GM19467 (cell line): Measurements from ENCODE around the gene ENAH.
"Not testable (repeated sequence)": the region's sequence is repeated elsewhere in the genome, so short reads cannot be mapped to it uniquely, and the experiment has no call there.

Experiments used
- ATAC-seq: cut with Tn5 transposase; IDR thresholded peaks from one replicate; pipeline ENCODE4 v1.9.1; 2021; ENCODE audit warnings: mild to moderate bottlenecking, moderate library complexity; ENCODE audit not compliant: unreplicated experiment

ENAH gene

DNA sequence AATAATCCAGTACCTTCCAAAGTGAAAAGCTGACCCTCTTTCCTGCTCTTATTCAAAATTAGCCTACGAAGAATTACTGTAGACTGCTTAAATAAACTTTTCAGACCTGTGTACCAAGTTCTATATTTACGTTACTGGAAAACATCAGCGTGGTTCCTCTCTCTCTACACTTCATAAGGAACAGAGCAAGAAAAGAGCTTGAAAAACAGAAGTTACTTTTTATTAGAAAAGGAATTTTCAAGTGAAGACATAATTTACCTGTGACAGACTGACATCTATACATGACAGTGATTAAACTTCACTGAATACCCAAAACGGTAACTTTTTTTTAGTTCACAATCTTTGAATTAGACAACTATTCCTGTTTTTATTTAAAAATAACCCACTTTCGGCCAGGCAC lies 2.7 kb downstream of the ENAH start:
- ATAC-seq = no peak

DNA sequence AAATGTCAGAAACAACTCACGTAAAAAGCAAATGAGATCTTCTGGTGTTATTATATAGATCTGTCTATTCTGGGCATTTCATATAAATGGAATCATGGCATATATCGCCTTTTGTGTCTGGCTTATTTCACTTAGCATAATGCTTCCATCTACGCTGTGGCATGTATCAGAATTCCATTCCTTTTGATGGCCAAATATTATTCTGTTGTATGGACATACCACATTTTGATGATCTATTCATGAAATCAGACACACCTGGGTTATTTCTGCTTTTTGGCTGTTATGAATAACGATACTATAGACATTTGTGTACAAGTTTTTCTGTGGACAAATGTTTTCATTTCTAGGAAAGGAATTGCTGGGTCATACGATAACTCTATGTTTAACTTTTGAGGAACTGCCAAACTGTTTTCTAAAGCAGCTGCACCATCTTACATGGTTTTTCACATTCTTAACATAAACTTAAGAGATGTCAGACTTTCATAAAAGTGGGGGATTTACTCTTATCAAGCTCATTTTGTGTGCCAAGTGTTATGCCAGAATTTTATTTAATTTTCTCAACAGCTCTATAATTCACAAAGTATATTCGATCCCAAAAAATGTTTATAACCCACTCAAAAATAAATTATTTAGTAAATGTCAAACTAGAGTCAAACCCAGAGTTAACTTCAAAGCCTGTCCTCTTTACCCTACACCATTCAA lies 7.6 kb downstream of the ENAH start:
- no peak for ATAC-seq

DNA sequence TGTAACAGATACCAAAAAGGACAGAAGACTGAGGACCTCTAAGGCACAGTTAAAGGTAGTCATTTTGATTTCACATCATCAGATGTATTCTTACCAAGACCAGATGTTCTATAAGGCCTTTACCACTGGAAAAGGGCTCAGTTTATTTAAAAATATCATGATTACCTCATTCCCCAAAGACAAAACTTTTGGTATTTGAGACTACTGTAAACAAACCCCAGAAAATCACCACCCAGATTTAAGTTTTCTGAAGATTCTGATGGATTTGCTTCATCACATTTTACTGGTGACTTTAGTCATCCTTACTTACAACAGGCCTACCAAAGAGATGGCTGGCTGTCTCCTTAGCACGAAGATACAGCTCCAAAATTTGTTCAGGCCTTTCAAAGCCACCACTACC lies 8.3 kb downstream of the ENAH start:
- ATAC-seq = no peak

DNA sequence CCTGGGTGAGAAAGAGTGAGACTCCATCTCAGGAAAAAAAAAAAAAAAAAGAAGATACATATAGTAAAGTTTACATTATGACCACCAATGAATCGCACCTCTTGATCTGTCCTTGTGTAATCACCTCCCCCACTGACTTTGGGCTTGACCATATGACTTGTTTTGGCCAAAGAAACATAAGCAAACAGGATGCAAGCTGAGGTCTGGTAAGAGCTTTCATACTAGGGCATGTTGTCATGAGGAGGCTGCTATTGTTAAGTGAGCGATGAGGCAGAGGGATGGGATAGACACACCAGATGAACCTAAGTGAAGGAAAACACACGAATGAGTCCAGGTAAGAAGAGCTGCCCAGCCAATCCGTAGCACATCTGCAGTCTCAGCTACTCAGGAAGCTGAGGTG lies 10.7 kb downstream of the ENAH start:
- no peak for ATAC-seq

DNA sequence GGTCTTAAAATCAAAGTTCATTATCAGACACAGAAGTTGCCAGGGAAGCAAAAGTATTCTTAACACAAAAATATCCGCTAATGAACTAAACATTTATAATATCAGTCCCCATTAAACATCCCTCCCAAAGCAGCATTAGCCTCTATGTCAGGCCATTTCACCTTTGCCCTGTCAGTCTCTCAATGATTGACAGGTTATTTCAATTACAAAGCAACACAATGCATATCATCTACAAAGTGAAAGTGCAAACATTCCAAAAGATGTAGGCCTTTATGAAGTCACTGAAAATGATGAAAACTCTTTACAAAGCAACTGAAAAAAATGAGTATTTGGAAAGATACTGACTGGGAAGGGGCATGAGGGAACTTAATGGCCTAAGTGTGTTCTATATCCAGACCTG lies 14.1 kb downstream of the ENAH start:
- no peak for ATAC-seq

DNA sequence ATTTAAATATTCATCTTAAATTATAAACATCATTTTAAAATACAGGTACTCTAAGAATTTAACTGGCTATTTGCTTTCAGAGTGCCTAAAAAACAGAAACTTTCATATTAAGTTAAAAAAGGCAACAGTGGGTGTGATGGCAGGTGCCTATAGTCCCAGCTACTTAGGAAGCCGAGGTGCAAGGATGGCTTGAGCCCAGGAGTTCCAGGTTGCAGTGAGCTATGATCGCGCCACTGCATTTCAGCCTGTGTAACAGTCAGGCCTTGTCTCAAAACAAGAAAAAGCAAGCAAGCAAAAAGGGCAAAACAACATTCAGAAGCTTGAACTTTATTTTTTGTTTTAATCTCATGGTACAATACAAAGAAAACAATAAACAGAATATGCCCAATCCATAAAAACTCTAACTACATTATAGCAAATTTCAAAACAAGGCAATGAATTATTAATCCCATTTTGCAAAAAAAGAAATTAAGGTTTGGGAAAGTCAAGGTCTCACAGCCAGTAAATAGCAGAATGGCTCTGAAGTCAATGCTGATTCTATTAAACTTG lies 15.2 kb downstream of the ENAH start:
- no peak for ATAC-seq

DNA sequence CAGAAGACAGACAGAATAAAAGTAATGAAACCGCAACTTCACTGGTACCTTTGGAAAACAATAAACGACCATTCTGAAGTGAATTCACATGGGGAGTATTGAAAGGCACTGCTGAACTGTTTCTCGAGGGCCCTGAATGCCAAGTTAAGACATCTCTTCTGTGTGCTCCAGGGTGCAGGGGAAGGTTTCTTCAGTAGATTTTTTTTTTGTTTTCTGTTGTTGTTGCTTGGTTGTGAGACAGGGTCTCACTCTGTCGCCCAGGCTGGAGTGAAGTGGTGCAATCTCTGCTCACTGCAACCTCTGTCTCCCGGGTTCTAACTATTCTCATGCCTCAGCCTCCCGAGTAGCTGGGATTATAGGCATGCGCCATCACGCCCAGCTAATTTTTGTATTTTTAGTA lies 15.9 kb downstream of the ENAH start:
- not testable (repeated sequence) for ATAC-seq

DNA sequence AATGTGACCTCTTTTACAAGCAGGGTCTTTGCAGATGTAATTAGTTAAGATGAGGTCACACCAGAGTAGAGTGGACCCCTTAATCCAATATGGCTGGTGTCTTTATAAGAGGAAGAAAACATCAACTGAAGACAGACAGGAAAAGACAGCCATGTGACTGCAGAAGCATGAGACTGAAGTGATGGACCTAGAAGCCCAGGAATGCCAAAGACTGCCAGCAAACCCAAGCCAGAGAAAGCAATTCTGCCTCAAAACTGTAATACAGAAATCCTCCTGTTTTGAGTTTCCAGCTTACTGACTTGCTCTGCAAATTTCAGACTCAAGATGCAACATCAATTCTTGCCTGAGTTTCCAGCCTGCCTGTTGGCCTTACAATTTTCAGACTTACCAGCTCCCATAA lies 17.3 kb downstream of the ENAH start:
- no peak for ATAC-seq

DNA sequence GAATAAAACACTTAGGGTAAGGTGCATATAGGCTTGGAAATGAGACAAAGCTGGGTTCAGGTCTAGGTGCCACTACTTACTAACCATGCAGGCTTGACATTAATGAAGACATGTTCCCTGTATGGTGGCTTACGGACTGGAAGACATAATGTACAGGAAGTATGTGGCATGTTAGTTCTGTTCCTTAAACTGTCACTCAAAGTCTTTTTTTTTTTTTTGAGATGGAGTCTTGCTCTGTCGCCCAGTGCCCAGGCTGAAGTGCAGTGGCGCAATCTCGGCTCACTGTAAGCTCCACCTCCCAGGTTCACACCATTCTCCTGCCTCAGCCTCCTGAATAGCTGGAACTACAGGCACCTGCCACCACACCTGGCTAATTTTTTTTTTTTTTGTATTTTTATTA lies 20.1 kb downstream of the ENAH start:
- not testable (repeated sequence) for ATAC-seq

DNA sequence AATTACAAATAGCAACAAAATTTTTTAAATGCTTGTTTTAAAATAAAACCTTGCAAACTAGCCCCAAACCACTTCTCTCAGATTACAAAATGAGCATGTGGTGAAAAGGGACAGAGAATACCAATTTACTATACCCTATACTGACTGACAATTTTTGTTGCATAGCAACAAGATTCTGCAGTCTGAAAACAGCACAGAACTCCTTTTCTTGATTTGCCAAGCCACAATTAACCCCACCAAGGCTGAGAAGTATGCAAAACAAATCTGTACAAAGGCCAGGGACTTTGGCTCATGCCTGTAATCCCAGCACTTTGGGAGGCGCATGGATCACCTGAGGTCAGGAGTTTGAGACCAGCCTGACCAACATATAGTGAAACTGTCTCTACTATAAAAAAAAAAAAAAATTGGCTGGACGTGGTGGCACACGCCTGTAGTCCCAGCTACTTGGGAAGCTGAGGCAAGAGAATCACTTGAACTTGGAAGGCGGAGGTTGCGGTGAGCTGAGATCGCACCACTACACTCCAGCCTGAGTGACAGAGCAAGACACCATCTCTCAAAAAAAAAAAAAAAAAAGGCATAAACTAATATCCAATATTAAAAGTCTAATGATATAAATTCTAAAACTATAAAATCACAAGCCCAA lies 21.8 kb downstream of the ENAH start:
- ATAC-seq = no peak

DNA sequence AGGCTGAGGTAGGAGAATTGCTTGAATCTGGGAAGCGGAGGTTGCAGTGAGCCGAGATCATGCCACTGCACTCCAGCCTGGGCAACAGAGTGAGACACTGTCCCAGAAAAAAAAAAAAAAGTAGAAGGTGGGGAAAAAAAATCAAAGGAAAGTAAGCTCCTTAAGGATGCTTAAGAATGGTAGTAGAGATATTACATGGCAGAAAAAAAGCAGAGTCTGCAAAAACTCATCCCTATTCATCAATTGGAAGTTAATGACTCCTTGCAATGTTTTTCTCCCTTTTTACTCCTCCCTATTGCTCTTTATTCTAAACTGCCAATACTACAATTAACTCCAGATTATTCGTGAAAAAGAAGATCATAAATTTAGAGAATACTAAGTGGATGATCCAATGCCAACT lies 23.4 kb downstream of the ENAH start:
- ATAC-seq = no peak

DNA sequence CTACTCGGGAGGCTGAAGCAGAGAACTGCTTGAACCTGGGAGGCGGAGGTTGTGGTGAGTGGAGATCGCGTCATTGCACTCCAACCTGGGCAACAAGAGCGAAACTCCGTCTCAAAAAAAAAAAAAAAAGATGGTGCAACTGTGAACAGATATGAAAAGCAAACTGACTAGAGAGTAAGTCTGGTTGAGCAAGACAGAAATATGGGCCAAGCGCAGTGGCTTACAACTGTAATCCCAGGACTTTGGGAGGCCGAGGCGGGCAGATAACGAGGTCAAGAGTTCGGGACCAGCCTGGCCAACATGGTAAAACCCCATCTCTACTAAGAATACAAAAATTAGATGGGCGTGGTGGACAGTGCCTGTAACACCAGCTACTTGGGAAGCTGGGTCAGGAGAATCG lies 24.1 kb downstream of the ENAH start:
- not testable (repeated sequence) for ATAC-seq

DNA sequence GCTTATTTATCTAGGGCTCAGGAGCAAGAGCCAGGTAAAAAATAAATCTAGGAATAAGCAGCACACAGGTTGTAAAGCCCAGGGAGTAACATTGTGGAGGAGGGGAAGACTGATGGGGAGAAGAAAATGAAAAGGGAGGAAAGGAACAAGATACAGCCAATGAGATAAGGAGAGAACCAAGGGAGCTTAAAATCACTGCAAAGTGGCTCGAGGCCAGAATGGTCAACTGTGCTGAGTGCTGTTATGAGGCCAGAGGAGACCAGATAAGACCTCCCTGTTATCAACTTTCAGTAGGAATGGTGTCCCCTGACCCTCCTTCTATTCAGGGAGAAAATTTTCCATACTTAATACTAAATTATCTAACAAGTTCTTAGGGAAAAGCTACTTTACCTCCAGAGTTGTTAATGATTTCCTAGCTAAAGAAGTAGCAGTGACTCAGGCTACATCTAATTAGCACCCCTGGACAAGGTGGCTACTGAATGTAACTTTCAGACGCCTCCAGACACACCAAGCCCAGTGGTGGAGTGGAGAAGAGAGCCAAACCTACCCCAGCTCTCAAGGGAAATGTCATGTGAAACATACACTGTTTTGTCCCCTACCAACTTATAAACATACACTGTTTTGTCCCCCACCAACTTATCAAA lies 25.5 kb downstream of the ENAH start:
- ATAC-seq = no peak

DNA sequence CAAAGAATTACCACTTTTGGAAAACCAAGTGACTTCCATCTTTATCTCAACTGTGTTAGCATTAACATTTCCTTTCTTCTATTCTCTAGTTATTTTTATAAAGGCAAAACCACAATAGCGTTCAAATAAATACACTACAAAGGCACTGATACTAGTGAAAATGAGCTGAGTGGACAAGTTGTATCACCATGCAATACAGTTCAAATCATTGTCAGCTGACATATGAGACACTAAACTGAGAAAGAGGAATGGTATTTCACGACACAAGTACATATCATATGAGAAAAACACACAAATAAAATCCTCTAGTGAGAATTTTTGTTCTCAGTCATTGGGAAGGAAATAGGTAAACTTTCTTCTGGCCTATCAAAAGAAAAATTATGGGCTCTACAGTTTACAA lies 26.2 kb downstream of the ENAH start:
- ATAC-seq = no peak

DNA sequence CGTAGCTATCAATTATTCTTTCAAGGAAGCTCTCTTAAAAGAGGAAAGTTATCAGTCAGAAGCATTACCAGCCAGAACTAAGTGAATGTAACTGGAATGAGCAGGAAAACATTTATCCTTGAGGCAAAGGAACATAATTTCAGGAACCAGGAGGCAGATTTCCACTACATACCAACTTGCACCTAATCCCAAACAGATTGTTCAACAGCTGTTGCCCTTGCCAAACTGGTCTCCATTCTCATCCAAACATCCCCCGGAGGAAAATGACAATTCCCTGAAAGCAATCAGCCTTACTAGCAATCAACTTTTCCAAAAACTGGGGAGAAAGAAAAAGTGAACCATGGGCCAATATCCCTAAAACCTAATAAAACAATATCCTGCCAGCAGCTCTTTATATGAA lies 35.0 kb downstream of the ENAH start:
- no peak for ATAC-seq

DNA sequence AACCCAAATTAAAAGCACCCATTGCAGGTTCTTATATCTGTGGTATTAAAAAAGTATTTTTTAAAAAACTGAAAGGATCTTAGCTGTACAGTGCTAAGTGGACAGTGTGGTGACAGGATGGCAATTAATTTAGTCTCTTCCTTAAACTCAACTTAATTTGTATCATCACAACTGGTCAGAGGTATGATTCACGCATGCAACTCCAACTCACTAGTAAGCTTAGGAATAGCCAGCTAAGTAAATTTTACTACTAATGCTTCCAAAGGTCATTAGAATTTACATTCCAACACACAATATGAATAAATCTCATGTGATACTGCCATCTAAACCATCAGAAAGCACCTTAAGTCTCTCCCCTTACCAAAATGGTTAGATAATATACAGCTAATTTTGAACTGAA lies 35.4 kb downstream of the ENAH start:
- ATAC-seq = no peak

DNA sequence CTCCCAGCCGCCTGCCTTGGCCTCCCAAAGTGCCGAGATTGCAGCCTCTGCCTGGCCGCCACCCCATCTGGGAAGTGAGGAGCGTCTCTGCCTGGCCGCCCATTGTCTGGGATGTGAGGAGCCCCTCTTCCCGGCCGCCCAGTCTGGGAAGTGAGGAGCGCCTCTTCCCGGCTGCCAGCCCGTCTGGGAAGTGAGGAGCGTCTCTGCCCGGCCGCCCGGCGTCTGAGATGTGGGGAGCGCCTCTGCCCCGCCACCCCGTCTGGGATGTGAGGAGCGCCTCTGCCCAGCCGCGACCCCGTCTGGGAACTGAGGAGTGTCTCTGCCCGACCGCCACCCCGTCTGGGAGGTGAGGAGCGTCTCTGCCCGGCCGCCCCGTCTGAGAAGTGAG lies 37.5 kb downstream of the ENAH start:
- not testable (repeated sequence) for ATAC-seq

DNA sequence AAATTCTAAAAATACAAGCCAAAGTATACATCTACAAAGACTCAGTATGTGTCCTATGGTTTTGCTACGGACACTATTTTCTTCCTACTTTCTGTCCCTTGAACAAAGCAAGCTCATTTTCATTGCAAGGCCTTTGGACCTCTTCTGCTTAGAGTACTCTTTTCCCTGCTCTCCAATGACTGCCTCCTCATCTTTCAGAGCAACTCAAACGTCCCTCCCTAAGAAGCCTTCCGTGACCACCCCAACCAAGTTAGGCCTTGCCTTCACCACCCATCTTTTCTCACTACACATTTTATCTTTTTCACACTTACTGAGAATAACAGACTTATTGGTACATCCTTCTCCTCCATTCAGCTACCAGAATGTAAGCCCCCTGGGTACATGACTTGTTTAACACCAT lies 39.9 kb downstream of the ENAH start:
- ATAC-seq = no peak

DNA sequence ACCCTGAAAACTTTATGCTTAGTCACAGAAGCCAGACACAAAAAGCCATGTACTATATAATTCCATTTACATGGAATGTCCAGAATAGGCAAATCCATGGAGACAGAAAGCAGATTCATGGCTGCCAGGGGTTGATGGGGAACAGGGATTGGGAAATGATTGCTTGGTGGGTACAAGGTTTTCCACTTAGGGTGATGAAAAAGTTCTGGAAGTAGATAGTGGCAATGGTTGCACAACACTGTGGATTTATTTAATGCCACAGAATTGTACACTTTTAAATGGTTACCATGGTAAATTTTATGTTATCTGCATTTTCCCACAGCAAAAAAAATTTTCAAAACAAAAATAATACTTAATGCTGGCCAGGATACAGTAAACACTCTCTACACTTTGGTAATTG lies 40.6 kb downstream of the ENAH start:
- no peak for ATAC-seq

DNA sequence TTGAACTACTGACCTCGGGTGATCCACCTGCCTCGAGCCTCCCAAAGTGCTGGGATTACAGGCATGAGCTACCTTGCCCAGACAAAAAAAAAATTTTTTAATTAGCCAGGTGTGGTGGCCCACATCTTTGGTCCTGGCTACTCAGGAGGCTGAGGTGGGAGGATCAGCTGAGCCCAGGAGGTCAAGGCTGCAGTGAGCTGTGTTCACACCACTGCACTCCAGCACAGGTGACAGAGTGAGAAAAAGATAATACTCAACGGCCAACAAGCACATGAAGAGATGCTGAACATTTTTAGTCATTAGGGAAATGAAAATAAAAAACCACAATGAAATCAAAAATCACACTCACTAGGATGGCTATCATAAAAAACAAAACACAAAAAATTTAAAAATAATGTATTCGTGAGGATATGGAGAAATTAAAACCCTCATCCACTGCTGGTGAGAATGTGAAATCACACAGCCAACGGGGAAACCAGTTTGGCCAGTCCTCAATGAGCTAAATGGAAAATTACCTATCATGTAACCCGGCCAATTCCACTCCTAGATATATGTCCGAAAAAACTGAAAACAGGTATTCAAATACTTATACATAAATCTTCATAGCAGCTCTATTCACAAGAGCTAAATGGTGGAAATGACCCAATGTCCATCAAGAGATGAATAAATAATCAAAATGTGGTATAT lies 41.2 kb downstream of the ENAH start:
- ATAC-seq = no peak

DNA sequence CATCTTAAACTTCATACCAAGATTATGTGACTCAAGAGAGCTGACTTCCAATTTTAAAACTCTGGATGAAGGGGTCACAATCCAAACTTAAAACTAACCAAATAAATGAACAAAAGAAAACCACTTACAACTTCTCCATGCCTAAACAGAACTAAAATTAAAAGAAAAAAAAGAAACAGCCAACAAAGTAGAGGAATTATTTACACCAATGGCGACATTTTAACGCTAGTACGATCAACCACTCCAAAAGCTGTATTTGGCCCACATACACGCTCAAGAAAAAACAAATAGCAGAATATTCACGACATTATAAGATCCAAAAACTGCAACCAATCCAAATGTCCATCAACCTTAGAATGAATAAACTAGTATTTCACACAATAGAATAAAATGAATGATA lies 42.4 kb downstream of the ENAH start:
- no peak for ATAC-seq
